HG02970 (cell line): Measurements from ENCODE around the gene RASA3.
"Not testable (repeated sequence)": the region's sequence is repeated elsewhere in the genome, so short reads cannot be mapped to it uniquely, and the experiment has no call there.

Experiments
- ATAC-seq: cut with Tn5 transposase; IDR thresholded peaks from one replicate; pipeline ENCODE4 v1.9.1; 2021; ENCODE audit warnings: mild to moderate bottlenecking, moderate library complexity, moderate number of reproducible peaks; ENCODE audit not compliant: unreplicated experiment, low FRiP score

RASA3 gene

DNA sequence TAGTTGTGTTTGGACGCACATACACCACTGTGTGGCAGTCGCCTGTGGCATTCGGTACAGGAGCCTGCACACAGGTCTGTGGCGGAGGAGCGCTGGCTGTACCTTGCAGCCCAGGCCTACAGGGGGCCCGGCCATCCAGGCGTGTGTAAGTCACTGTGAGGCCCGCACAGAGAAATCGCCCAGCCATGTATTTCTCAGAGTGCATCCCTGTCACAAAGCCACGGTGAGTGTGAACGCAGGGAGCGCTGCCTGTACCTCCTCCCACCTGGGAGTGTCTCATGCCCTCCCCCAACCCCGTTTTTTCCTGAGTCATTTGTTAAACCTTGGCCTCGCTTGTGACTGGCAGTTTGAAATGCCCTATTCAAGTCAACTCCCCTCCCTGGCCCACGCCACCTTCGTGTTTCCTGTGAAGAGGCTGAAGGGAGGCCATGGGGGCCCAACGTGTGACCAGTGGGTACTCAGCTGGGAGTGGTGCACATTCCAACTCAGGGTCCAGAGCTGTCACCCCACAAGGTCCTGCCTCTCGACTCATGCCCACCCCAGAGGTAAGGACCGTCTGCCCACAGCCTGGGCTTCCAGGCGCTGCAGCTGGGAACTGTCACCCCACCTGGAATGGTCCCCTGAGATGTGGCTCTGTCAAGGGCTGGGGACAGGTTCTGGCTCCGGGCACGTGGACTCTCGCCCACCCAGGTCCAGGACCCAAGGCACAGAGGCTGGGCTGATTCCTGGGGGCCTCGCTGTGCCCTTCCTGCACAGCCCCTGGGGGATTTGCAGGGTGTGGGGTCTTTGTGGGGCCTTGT lies 11.6 kb upstream of the RASA3 start:
- no peak for ATAC-seq

DNA sequence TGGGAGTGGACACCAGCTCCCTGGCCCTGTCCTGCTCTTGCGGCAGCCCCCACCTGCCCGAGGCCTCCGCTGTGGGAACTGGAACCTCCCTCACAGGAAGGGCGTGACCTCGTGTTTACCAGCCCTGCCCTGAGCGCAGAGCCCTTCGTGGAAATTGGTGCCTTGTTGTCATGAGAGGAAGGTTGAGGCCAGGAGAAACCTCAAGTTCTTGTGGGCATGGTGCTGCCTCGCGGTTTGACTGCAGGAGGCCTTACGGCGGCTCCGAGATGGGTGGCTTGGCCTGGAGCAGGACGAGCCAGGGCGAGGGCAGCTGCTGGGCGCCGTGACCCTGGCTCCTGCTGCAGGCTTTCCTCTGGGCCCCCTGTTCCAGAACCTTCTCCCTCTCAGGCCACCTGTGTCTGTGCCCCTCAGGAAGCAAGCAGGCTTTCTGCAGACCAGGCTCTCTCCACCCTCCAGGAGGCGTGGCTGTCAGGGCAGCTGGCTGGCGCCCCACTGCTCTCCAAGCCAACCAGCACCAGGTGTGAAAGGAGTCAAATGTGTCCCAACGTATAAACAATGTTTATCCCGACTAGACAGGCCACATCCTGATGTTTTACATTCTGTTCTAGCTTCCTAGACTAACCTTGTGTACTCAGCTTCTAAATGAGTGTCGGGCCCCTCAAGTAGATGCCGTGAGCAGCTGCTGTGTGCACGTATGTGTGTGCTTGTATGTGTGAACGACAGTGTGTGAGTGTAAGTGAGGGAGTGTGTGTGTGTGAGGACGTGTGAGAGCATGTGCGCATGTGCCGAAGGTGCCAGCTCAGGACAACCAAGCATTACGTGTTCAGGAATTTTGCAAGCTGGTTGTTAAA lies 10.4 kb upstream of the RASA3 start:
- ATAC-seq = no peak

DNA sequence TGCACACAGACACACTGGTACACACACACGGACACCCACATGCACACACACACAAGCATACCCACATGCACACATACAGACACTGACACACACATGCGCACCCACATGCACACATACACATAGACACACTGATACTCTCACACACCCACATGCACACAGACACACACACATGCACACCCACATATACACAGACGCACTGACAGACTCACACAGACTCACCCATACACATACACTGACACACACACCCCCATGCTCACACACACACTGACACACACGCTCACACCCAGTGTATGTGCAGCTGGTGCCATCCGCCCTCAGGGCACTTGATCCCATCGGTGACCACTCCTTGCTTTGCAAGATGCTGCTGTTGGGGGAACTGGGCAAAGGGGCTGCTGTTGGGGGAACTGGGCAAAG lies 9.7 kb upstream of the RASA3 start:
- no peak for ATAC-seq

DNA sequence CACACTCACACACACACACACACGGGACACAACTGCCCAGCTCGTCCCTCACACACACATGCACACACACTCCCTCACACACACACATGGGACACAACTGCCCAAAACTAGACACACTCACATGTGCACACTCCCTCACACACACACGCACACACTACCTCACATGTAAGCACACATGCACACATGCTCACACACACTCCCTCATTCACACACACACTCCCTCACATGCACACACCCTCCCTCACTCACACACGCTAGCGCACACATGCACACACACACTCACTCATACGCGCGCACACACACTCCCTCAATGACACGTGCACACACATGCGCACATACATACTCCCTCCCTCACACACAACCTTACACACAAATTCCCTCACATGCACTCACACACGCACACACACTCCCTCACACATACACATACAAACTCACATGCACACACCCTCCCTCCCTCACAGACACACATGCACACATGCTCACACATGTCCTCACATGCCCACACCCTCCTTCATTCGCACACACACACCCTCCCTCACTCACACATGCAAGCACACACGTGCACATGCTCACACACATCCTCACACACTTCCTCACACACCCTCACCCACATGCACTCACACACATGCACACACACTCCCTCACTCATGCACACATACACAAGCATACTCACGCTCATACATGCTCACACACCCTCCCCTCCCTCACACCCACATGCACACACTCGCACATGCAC lies 9.0 kb upstream of the RASA3 start:
- no peak for ATAC-seq

DNA sequence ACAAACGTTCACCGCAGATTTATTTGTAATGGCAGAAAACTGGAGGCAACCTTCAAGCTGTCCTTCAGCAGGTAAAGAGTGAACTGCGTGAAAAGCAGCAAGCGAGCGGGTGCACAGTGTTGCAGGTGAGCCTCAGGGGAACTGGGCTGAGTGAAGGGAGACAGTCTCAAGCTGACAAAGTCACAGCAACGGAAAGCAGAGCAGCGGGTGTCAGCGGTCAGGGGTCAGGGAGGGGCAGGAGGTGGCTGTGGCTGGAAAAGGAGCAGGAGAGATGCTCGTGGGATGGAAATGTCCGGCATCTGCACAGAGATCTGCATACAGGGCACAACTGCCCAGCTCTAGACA lies 8.5 kb upstream of the RASA3 start:
- ATAC-seq = no peak

DNA sequence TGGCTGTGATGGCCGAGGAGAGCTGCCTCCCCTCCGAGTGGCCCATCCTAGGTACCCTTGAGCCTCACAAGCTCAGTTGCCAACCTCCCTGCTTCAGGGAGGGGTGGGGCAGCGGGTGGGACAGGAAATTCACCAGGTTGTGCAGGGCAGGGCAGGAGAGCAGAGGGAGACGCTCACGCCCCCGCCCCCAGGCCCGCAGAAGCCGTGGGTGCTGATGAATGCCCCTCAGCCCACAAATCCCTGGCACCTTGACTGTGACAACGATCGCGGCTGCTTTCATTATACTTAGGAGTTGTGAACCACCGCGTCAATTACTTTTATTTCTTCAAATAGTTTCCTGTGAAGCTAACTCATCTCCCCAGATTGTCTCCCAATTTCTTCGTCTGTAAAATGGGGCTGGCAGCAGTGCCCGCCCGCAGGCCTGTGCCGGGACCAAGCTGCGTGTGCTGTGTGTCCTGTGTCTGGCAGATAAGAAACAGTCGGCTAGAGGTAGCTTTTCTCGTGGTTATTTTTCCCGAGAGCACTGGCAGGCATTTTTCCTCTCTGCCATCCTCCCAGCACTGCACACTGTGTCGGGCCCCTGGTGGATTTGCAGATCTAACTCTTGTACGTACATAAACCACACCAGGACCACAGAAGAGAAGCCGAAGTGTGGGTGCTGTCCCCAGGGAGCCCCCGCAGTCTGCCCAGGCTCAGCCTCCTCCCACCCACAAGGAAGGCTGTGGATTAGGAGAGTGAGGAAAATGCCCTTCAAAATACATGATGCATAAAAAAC lies 7.9 kb upstream of the RASA3 start:
- ATAC-seq = no peak

DNA sequence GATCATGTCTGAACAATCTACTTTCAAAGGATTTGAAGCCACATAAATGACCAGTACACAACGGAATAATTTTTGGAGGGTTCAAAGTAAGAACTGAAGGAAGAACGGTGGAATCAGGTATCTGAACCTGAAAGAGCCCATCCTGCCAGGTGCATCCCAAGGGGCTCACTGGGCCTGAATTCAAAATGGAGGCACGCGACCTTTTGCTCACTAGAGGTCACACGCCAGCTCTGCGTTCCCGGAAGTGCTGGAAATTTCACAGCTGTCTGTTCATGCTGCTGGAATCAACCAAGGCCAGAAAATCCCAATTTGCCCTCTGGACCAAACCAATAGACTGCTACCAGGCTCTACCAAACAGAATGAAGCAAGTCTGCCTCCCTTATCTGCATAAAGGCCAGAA lies 4.2 kb upstream of the RASA3 start:
- no peak for ATAC-seq

DNA sequence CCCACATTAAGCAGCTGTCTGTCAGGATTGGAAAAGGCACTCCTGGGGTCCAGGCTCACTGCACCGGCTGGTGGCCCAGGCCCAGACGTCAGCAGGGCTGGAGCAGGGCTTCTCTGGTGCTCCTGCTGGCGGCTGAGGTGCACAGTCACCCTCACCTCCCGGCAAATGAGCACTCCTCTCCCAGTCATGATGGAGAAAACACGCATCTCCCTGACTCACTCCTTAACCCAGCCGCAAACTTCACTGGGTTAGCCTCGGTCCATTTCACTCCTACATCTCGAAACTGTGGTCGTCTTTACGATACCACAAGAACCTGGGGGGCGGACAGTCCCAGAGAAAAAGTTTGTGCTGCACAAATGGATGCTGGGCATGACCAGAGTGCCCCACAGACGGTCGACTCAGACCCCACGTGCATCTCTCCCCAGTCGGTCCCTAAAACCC lies 3.3 kb upstream of the RASA3 start:
- no peak for ATAC-seq

DNA sequence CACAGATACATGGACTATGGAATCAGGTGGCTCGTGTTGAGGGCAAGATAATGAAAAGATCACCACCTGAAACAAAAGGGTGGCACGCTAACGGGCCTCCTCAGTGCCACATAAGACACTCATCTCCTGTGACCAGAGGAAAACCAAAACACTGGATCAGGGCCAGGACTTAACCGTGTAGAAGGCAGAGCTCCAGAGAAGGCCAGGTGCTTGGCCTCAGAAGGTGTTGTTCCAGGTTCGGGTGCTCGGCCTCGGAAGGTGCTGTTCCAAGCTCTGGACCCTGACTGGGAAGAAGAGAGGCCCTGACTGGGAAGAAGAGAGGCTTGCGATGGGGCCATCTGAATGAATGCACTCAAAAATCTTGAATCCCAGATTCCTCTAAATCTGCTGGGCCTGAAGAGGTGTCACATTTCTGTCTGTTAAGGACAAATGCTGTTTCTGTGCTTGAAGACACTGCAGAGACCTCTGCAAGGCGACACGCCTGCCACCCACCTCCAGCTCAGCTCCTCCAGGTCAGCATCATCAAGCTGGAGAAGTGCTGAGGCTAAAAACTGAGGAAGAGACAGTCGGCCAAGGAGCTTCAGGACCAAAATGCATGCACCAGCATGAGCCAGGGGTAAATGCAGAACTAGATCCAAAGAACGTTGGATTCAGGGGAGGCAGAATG lies 2.7 kb upstream of the RASA3 start:
- ATAC-seq = no peak

DNA sequence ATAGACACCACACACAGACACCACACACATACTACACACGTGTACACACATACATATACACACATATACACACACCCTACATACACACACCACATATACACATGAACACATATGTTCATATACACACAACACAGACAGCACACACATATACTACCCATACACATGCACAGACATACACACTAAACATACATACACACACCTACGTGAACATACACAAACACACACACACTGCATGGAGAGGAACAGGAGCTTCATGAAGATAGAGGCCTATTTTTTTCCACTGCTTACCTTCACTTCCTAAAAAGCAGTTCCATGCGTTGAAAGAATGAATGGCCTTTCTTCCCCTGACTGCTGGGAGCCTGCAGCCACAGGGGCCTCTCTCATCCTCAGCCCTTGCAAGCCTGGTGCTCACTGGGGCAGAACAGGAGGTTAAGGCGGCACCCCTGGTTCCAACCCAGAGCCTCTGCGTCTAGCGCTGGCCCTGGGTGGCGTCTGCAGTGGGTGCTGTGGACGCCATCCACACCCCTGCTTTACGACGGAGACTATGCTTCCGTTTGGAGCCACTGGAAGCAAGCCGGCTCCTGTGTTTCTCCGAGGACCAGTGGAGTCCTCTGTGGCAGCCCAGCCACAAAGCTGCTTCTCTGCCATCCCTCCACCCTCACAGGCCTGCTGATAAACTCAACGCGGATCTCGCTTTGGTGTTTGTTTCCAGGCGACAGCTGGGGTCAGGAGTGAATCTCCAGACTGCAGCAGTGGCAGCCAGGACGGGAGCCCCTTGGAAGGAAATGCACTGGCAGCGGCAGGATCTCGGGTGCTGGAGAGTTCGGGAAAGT lies 1.9 kb upstream of the RASA3 start:
- no peak for ATAC-seq

DNA sequence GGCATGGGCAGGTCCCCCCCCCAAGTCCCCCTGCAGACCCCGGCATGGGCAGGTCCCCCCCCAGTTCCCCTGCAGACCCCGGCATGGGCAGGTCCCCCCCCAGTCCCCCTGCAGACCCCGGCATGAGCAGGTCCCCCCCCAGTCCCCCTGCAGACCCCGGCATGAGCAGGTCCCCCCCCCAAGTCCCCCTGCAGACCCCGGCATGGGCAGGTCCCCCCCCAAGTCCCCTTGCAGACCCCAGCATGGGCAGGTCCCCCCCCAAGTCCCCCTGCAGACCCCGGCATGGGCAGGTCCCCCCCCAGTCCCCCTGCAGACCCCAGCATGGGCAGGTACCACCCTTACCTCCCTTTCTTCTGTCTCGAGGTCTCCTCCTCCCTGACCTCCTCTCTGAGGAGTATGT lies 1.1 kb upstream of the RASA3 start:
- ATAC-seq = not testable (repeated sequence)

DNA sequence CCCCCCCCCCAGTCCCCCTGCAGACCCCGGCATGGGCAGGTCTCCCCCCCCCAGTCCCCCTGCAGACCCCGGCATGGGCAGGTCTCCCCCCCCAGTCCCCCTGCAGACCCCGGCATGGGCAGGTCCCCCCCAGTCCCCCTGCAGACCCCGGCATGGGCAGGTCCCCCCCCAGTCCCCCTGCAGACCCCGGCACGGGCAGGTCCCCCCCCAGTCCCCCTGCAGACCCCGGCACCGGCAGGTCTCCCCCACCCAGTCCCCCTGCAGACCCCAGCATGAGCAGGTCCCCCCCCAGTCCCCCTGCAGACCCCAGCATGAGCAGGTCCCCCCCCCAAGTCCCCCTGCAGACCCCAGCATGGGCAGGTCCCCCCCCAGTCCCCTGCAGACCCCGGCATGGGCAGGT lies 703 bp upstream of the RASA3 start:
- not testable (repeated sequence) for ATAC-seq

DNA sequence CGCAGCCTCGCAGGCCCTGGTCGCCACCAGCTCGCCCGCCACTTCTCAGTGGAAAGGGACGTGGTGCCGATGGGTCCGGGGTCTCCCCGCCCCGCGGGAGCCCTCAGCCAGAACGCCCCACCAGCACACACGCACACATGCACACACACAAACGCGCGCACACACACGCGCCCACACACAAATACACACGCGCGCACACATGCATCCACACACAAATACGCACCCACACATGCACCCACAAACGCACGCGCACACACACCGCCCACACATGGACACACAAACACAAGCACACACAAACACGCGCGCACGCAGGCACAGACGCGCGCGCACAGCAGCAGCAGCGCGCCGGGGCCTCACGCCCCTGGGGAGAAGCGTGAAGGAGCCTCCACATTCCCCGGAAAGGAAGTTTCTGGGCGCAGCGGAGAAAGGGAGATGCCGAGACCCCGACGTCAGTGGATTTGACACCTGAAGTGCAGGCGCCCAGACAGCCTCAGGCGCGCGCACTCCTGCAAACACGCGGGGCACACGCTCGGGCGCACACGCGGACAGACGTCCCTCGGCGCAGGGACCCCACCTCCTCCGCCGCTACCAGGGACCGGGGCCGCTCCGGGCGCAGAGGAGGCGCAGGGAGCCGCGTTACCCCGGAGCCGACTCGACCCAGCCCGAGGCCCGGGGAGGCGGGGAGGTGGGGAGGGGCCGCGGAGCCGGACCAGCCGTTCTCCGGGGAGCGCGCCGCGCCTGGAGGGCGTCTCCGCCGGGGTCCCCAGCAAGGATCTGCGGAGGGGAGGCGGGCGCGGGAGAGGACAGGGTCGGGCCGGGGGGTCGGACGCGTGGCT lies 622 bp downstream of the RASA3 start:
- ATAC-seq = peak; percentile 5

DNA sequence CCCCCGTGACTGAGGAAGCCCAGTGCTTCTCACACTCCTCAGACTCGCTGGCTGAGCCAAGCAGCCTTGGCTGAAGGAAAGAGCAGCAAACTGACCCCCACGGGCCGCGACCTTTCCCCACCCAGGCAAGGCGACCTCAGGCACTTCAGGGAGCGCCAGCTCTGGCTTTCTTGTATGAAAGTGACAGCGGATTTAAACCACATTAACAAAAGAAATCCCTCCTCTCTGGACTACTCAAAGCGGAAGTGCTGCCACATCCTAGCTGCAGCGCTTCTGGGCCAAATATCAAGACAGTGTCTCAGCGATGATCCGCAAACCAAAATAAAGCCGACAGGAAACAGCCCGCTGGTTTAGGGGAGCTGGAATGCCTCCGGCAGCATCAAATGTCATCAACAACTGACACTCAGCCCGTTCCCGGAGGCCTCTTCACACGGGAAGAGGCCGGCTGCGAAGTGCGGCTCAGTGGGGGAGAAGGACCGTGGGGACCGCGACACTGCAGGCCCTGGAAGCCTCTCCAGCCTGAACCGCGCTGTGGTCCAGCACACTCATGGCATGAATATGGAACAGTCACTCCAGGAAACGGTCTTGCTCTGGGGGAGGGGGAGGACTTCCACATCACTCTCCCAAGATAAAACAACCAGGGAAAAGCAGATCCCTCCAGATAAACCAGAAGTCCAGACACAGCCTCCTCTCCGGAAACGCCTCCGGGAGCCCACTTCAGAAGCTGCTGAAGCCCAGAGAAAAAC lies 1.4 kb downstream of the RASA3 start:
- no peak for ATAC-seq

DNA sequence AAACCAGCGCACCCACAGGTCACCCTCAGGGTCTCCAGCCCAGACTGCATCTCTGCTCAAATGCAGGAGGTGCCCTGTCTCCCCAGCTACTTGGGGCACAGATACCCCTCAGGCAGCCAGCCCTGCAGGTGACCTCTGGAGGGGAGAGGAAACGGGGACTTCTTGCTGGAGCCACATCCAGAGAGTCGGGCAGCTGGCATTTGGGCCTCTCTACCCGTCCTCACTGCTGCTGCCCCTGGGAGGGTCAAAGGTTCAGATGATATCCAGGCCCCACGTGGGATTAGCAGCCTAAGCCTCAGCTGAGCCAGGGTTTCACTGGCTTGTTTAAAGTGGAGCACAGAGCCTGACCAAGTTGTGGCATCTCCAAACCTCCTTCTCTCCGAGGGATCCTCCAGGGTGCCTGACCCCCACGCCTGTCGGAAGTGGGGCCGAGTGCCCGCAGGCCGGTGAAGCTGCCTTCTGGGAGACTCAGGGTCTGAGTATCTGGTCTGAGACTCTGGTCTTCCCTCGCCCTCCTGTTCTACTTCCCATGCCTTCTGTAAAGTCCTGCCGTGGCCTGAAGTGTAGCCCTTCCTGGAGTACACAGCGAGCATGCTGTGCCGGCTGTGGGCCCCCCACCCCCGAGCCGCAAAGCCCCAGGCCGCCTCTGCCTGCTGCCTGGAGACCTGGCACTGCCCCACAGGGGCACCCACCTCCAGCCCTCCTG lies 2.1 kb downstream of the RASA3 start:
- ATAC-seq = no peak

DNA sequence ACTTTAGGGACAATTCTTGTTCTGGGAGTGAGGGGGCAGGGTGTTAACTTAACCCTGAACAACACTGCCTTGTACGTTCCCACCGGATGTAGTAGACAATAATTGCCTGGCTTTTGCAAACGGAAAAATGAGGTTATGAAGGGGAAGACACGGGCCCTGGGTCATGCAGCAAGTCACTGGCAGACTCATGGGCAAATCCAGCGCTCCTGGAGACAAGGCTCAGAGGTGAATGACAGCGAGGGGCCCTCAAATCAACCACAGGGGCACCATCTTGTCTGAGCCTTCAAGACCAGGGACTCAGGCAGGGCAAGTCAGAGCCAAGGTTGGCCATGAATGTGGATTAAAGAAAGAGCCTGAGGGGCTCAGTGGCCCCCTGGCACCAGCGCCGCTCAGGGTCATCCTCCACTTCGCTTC lies 2.8 kb downstream of the RASA3 start:
- no peak for ATAC-seq
